ENCODE results near the gene BBS1.
A peak's percentile ranks its signal among the peaks of the same experiment; 100 is the strongest.
"Not testable (repeated sequence)": the region's sequence is repeated elsewhere in the genome, so short reads cannot be mapped to it uniquely, and the experiment has no call there.

Gene BBS1

DNA sequence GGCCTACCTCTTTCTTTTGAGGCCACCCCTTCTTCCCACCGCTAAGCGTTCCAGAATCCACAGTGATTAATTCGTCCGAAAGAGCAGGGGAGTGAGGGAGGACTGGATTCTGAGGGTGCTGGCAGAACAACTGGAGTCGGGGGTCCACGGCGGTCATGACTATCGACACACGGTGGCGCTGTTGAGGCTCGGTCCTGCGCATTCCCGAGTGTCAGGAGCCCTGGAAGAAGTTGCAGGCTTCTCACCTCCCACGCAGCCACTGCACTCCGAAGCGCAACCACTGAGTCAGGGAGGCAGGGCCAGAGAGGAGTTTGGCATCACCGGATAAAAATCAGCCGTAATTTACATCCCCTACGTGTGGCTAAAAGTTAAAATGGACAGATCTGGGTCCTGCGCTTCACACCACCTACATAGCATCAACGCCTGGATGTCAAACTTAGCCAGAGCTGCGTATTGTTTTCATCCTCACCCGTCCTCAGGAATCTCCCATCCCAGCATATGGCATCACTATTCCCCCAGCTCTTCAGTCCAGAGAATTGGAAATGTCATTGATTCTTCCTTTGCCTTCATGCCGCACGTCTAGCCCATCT, 68.7 kb downstream of the BBS1 start:
- peak; percentile 58 for DNase-seq (ENCODE audit: low read depth)

DNA sequence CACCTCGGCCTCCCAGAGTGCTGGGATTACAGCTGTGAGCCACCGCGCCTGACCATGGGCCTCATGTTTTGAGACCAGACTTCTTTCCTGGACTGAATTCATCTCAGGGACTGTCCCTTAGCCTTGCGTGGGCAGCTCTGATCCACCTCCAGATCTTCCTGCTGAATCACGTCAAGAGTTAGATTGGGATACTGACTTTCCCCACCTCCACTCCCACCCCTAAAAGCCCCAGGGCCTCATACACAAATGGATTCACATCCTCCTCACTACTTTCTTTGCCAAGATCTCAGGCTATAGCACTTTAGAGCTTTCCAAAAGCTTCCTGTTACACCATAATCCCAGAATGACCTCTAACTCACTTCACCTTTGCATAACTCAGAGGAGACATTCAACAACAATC, 70.4 kb downstream of the BBS1 start:
- DNase-seq (ENCODE audit: low read depth) = no peak

GRCh38 chr11:66581261-66581660, 70.8 kb downstream of the BBS1 start:
- no peak for DNase-seq (ENCODE audit: low read depth)

DNA sequence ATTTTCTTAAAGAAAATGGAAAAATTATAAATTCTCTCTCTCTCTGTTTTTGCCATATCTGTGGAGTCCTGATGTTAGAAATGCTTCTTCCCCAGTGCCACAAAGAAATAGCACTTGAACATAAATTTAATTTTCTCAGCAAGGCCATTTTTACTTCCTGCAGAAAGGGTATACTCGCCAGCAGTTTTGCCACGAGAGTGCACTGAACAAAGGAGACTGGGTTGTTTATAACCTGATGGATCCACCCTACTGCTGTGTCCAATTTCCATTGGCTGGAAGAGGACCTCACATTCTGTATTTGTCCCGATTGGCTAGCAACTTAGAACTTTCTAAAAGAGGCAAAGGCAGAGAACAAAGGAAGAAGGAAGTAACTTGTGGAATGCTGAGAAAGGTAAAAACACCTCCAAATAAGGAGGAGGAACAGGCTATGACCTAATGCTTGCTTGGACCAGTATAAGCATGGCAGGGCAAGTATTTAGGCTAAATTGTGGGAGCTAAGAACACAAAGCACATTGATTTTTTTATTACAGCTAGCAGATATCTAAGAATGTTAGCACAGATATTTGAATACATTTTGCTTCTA, 72.2 kb downstream of the BBS1 start:
- DNase-seq (ENCODE audit: low read depth) = not testable (repeated sequence)

Data from stromal cell of bone marrow (primary cell).